K562 (cell line): ENCODE data around the gene CZIB. TPM values are rescaled to one million over a fixed set of nuclear protein-coding genes. Genes with fewer than 3 reads are reported as not detected.

ENCODE experiments used
- ATAC-seq: fragments of 200-7000 bp; cut with Tn5 transposase; 3 replicates; pipeline ENCODE4 v1.9.1; 2020; ENCODE audit warnings: moderate library complexity
- BruUV-seq: library from RNA; stranded (reverse); fragments of 400-500 nt; replicated peaks from 2 replicates; lab custom pipeline; 2021; lab: Mats Ljungman, UMichigan
- CTCF ChIA-PET: fragments of 300-600 bp; formaldehyde crosslinking; extraction: SDS; loops from one replicate; lab custom pipeline; 2021; ENCODE audit warnings: low intra/inter-chr PET ratio; lab: Yijun Ruan, JAX
- POLR2A ChIA-PET: fragments of 300-600, 350-650 bp; sonication (Branson Sonifier 250); formaldehyde crosslinking; extraction: SDS; loops from one replicate; lab custom pipeline; 2021; ENCODE audit warnings: antibody characterized with exemption, inconsistent platforms; lab: Yijun Ruan, JAX
- DNase-seq, 4 experiments: peaks; one replicate each; pipeline versions ENCODE4 v3.0.0 to v3.0.0-alpha.2; 2011 to 2018; ENCODE audit warnings: low spot score in 3 of 4, mixed read lengths in 3 of 4; ENCODE audit errors: extremely low read depth in 1 of 4
- FAIRE-seq: peaks from 2 replicates; lab custom pipeline; 2011; peaks lifted over from hg19 to GRCh38; lab: Jason Lieb, UNC
- H2AFZ ChIP-seq: 2 replicates; pipeline ENCODE4 v1.6.0; 2011; ENCODE audit warnings: low read depth, low read length, control low read depth, inconsistent platforms
- H3K27ac ChIP-seq: fragments of 200-600 bp; 3 replicates; pipeline ENCODE4 v1.8.0; 2011; ENCODE audit warnings: low read depth, mild to moderate bottlenecking, control low read depth, inconsistent platforms, low read length, moderate library complexity, mixed read lengths; ENCODE audit errors: extremely low read depth
- H3K27me3 ChIP-seq, 2 experiments: fragments of 300-600 bp in 1 of 2; 2 replicates in 1 of 2; 3 replicates in 1 of 2; pipeline versions ENCODE4 v1.6.0 to v1.8.0; 2011; ENCODE audit warnings: inconsistent platforms in 2 of 2, low read length in 2 of 2, mild to moderate bottlenecking in 1 of 2, mixed read lengths in 1 of 2, moderate library complexity in 1 of 2; ENCODE audit not compliant: control insufficient read depth in 2 of 2, insufficient read depth in 2 of 2
- H3K36me3 ChIP-seq: fragments of 300-600 bp; 3 replicates; pipeline ENCODE4 v1.8.0; 2011; ENCODE audit warnings: mild to moderate bottlenecking, low read length, inconsistent platforms; ENCODE audit not compliant: control insufficient read depth, insufficient read depth
- H3K4me1 ChIP-seq, 2 experiments: fragments of 200-600 bp in 1 of 2; replicated peaks in 1 of 2; 2 replicates in 1 of 2; 3 replicates in 1 of 2; pipeline versions ENCODE4 v1.5.1 to v1.8.0; 2011; ENCODE audit warnings: inconsistent platforms in 2 of 2, low read length in 2 of 2, mild to moderate bottlenecking in 1 of 2, mixed read lengths in 1 of 2, moderate library complexity in 1 of 2; ENCODE audit not compliant: control insufficient read depth in 2 of 2, insufficient read depth in 2 of 2
- H3K4me2 ChIP-seq: 2 replicates; pipeline ENCODE4 v1.6.1; 2011; ENCODE audit warnings: low read length, control low read depth, inconsistent platforms, mixed read lengths; ENCODE audit not compliant: insufficient read depth
- H3K4me3 ChIP-seq: fragments of 200-600 bp; sonication (generic), shearing (Covaris generic); 2 replicates; pipeline ENCODE4 v1.5.1; 2016; ENCODE audit warnings: control low read depth, inconsistent platforms
- H3K79me2 ChIP-seq: fragments of 200-600 bp; 3 replicates; pipeline ENCODE4 v1.8.0; 2011; ENCODE audit warnings: low read length, inconsistent platforms; ENCODE audit not compliant: control insufficient read depth, insufficient read depth
- H3K9ac ChIP-seq, 2 experiments: 2 replicates each; pipeline versions ENCODE4 v1.6.0 to v1.6.1; 2011; ENCODE audit warnings: low read depth in 2 of 2, low read length in 2 of 2, control low read depth in 1 of 2, inconsistent platforms in 1 of 2, mild to moderate bottlenecking in 1 of 2, mixed read lengths in 1 of 2; ENCODE audit not compliant: insufficient read depth in 1 of 2
- H3K9me1 ChIP-seq: one replicate; pipeline ENCODE4 v1.6.0; 2011; ENCODE audit warnings: inconsistent platforms, mild to moderate bottlenecking, low read length, moderate library complexity; ENCODE audit not compliant: control insufficient read depth, insufficient read depth
- H3K9me3 ChIP-seq: replicated peaks from 2 replicates; pipeline ENCODE4 v1.5.1; 2011; ENCODE audit warnings: low read depth, low read length, inconsistent platforms; ENCODE audit not compliant: control insufficient read depth, insufficient read depth
- H4K20me1 ChIP-seq: replicated peaks from 2 replicates; pipeline ENCODE4 v1.6.1; 2011; ENCODE audit warnings: low read length, inconsistent platforms, mixed read lengths; ENCODE audit not compliant: control insufficient read depth, insufficient read depth
- DDX20 ChIP-seq: fragments of 450-650 bp; IDR thresholded peaks from 2 replicates; pipeline ENCODE4 v1.6.1; 2016; ENCODE audit warnings: missing genetic modification characterization, low read depth, mild to moderate bottlenecking, missing compliant biosample characterization, moderate library complexity
- MEIS2 ChIP-seq: fragments of 450-650 bp; IDR thresholded peaks from 2 replicates; pipeline ENCODE4 v1.6.1; 2014; ENCODE audit warnings: mild to moderate bottlenecking; ENCODE audit not compliant: partially characterized antibody
- NCOA2 ChIP-seq, 2 experiments: fragments of 450-650 bp; IDR thresholded peaks; 2 replicates each; pipeline ENCODE4 v1.6.1; 2018; ENCODE audit warnings: mild to moderate bottlenecking in 2 of 2, moderate library complexity in 1 of 2; ENCODE audit not compliant: partially characterized antibody in 2 of 2
- SMARCB1 ChIP-seq: IDR thresholded peaks from 2 replicates; pipeline ENCODE4 v1.6.1; 2011; ENCODE audit warnings: improper control_type of control experiment, low read depth; ENCODE audit not compliant: insufficient read length
- SMC3 ChIP-seq: conservative IDR thresholded peaks from 2 replicates; pipeline ENCODE4 v1.6.1; 2011; ENCODE audit warnings: low read depth, low read length, improper control_type of control experiment; ENCODE audit not compliant: insufficient read depth
- STAT5A ChIP-seq: IDR thresholded peaks from 2 replicates; pipeline ENCODE4 v1.6.1; 2012; ENCODE audit warnings: low read length, inconsistent platforms, borderline replicate concordance
- TARDBP ChIP-seq: fragments of 450-650 bp; IDR thresholded peaks from 2 replicates; pipeline ENCODE4 v1.6.1; 2016
- ZNF184 ChIP-seq: sonication (generic); formaldehyde crosslinking; IDR thresholded peaks from 2 replicates; pipeline ENCODE4 v1.5.0; 2020; ENCODE audit warnings: missing genetic modification reagents
- WGBS: fragments of 100-300 bp; shearing (Covaris generic); methylation state at CpG from one replicate; pipeline ENCODE4 v1.1.6; 2016; ENCODE audit warnings: low coverage, mixed read lengths; ENCODE audit not compliant: insufficient coverage; ENCODE audit errors: missing lambda C conversion rate; 5-methylcytosine and 5-hydroxymethylcytosine counted together
- in situ Hi-C: fragments of 300-500 bp; cut with MboI; formaldehyde crosslinking; loops from 4 replicates; pipeline ENCODE4 v1.15.0; 2018; ENCODE audit warnings: inconsistent platforms, mixed read lengths
- intact Hi-C: fragments of 100-400 bp; cut with micrococcal nuclease; formaldehyde crosslinking; loops from 2 replicates; pipeline ENCODE4 v1.14.2; 2022
- polyA plus RNA-seq, 8 experiments: library from polyadenylated mRNA; depleted of rRNA in 4 of 8; stranded (reverse) in 5 of 8; unstranded in 3 of 8; fragments of >200 nt; fragmentation: Nextera tagmentation in 2 of 8; fragmentation: Illumina TruSeq in 1 of 8; extraction: Ambion mirVana in 2 of 8; extraction: Trizol in 1 of 8; gene quantifications; 2 replicates each; pipeline versions ENCODE4 v1.2.1 to v1.2.3, GENCODE V29; 2011 to 2014; ENCODE audit warnings: inconsistent platforms in 1 of 8, missing spikeins in 1 of 8
- total RNA-seq, 7 experiments: library from RNA; depleted of rRNA in 6 of 7; stranded (reverse); fragments of >200 nt in 6 of 7; fragmentation: Illumina TruSeq in 2 of 7; extraction: Trizol in 2 of 7; gene quantifications; 2 replicates each; pipeline versions ENCODE4 v1.2.1 to v1.2.3, GENCODE V29; 2011 to 2021; ENCODE audit warnings: low replicate concordance in 1 of 7
- TF ChIP-seq, protein P1 (sequence below): fragments of 150-350 bp; IDR thresholded peaks from 2 replicates; pipeline ENCODE4 v1.6.1; 2014; ENCODE audit warnings: low read depth, mild to moderate bottlenecking, low read length, borderline replicate concordance
- TF ChIP-seq, protein P2 (sequence below): sonication (generic); formaldehyde crosslinking; IDR thresholded peaks from 2 replicates; pipeline ENCODE4 v1.8.0; 2022; ENCODE audit warnings: mild to moderate bottlenecking, missing genetic modification reagents
- TF ChIP-seq, protein P3 (sequence below): fragments of 250-450 bp; sonication (Bioruptor Pico); IDR thresholded peaks from 2 replicates; pipeline ENCODE4 v1.8.0; 2022; ENCODE audit warnings: moderate library complexity, mild to moderate bottlenecking, inconsistent platforms
- TF ChIP-seq, protein P4 (sequence below): fragments of 450-650 bp; IDR thresholded peaks from 2 replicates; pipeline ENCODE4 v1.6.1; 2018; ENCODE audit not compliant: partially characterized antibody

The CZIB gene
- total and polyA plus RNA-seq, 9 of the 15 experiments (the other 6 are each of a cell fraction or from before 2014, with no cell fraction given) = 52.6 to 111 (median 80.0) TPM

DNA sequence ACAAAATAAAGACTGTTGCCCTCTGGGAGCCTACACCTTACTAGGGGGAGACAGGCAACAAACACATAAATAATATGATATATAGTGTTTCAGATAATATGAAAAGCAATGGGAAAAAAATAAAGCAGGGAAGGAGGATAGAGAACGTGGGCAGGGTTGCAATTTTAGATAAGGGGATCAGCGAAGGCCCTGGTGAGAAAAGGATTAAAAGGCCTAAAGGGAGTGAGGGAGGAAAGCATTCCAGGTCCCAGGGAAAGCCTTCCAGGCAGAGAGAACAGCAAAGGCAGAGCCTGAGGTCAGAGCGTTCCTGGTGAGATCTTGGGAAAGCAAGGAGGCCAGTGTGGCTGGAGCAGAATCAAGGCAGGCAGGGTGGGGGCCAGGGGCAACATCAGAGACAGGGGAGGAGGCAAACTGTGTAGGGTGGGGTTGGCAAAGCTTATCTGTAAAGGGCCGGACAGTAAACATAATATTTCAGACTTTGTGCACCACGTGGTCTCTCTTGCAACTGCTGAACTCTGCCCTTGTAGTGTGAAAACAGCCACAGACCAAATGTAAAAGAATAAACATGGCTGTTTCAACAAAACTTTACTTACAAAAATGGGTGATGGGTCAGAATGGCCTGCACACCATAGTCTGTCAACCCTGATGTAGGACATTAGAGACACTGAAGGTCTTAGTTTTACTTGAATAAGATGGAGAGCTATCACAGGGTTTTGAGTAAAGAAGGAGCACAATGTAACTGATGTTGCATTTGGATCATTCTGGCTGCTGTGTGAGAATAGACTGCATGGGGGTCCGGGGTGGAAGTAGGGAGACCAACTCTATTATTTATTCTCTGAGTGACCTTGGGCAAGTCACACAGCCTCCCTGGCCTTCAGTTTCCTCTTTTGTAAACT, 37.1 kb downstream of the CZIB start:
- ChIA-PET POLR2A (interaction anchor here (0.6 to 4.3 kb wide), 5 partner anchors 12 to 509 kb away, joined by 3 to 19 read pairs (median 4); partner anchors contain the start of gene ZYG11A), CTCF (interaction anchor here (1.7 kb wide), 1 partner anchor 278 kb away, joined by 8 read pairs; no protein-coding TSS in a partner anchor)
- Histone ChIP-seq H3K9ac (peak overlapping the region; percentile 42 to 84), H3K4me2 (peak overlapping the region; percentile 61), H3K9me3 (no peaks in the 10 kb centered on the region), H3K4me3 (no peak overlapping the region), H3K79me2 (no peaks in the 10 kb centered on the region), H3K27me3 (peaks cover 14 to 31% of the 10 kb centered on the region in 2 experiments; a peak in 4 of 5 replicates), H4K20me1 (no peaks in the 10 kb centered on the region), H3K27ac (peak overlapping the region; percentile 59), H3K4me1 (peaks cover 16 to 40% of the 10 kb centered on the region in 2 experiments), H3K9me1 (no peaks in the 10 kb centered on the region), H2AFZ (peak overlapping the region; percentile 93), H3K36me3 (no peaks in the 10 kb centered on the region)
- WGBS = 3% methylated on average over 6 of the region's 6 CpGs
- intact Hi-C loops (loop anchor here (2.0 kb wide), 2 partner anchors 57 to 271 kb away; no protein-coding TSS in a partner anchor), in situ Hi-C loops (loop anchor here (10.0 to 25.0 kb wide), 2 partner anchors 271 to 479 kb away; partner anchors contain the start of gene ECHDC2)
- ATAC-seq (peak; percentile 85), FAIRE-seq (peak; percentile 71), DNase-seq (peak; percentile 77 to 86 (median 82))
- BruUV-seq = no TSS peak
- TF ChIP-seq, protein P1, sequence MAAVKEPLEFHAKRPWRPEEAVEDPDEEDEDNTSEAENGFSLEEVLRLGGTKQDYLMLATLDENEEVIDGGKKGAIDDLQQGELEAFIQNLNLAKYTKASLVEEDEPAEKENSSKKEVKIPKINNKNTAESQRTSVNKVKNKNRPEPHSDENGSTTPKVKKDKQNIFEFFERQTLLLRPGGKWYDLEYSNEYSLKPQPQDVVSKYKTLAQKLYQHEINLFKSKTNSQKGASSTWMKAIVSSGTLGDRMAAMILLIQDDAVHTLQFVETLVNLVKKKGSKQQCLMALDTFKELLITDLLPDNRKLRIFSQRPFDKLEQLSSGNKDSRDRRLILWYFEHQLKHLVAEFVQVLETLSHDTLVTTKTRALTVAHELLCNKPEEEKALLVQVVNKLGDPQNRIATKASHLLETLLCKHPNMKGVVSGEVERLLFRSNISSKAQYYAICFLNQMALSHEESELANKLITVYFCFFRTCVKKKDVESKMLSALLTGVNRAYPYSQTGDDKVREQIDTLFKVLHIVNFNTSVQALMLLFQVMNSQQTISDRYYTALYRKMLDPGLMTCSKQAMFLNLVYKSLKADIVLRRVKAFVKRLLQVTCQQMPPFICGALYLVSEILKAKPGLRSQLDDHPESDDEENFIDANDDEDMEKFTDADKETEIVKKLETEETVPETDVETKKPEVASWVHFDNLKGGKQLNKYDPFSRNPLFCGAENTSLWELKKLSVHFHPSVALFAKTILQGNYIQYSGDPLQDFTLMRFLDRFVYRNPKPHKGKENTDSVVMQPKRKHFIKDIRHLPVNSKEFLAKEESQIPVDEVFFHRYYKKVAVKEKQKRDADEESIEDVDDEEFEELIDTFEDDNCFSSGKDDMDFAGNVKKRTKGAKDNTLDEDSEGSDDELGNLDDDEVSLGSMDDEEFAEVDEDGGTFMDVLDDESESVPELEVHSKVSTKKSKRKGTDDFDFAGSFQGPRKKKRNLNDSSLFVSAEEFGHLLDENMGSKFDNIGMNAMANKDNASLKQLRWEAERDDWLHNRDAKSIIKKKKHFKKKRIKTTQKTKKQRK = no peak
- TF ChIP-seq, protein P2, sequence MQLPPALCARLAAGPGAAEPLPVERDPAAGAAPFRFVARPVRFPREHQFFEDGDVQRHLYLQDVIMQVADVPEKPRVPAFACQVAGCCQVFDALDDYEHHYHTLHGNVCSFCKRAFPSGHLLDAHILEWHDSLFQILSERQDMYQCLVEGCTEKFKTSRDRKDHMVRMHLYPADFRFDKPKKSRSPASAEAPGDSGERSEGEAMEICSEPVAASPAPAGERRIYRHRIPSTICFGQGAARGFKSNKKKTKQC = no peak
- peak; percentile 61 for TF ChIP-seq MEIS2
- TF ChIP-seq, protein P3, sequence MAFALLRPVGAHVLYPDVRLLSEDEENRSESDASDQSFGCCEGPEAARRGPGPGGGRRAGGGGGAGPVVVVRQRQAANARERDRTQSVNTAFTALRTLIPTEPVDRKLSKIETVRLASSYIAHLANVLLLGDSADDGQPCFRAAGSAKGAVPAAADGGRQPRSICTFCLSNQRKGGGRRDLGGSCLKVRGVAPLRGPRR (CRISPR knock-in tag) = no peak
- TF ChIP-seq TARDBP = no peak
- no peak for TF ChIP-seq STAT5A
- TF ChIP-seq, protein P4, sequence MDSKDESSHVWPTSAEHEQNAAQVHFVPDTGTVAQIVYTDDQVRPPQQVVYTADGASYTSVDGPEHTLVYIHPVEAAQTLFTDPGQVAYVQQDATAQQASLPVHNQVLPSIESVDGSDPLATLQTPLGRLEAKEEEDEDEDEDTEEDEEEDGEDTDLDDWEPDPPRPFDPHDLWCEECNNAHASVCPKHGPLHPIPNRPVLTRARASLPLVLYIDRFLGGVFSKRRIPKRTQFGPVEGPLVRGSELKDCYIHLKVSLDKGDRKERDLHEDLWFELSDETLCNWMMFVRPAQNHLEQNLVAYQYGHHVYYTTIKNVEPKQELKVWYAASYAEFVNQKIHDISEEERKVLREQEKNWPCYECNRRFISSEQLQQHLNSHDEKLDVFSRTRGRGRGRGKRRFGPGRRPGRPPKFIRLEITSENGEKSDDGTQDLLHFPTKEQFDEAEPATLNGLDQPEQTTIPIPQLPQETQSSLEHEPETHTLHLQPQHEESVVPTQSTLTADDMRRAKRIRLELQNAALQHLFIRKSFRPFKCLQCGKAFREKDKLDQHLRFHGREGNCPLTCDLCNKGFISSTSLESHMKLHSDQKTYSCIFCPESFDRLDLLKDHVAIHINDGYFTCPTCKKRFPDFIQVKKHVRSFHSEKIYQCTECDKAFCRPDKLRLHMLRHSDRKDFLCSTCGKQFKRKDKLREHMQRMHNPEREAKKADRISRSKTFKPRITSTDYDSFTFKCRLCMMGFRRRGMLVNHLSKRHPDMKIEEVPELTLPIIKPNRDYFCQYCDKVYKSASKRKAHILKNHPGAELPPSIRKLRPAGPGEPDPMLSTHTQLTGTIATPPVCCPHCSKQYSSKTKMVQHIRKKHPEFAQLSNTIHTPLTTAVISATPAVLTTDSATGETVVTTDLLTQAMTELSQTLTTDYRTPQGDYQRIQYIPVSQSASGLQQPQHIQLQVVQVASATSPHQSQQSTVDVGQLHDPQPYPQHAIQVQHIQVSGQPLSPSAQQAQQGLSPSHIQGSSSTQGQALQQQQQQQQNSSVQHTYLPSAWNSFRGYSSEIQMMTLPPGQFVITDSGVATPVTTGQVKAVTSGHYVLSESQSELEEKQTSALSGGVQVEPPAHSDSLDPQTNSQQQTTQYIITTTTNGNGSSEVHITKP = peak; percentile 18
- no peak for TF ChIP-seq SMARCB1
- no peak for TF ChIP-seq ZNF184 (CRISPR knock-in tag)
- no peak for TF ChIP-seq DDX20 (tag)
- TF ChIP-seq NCOA2 (IDR thresholded peaks at IDR 0.05; ENCODE audit: partially characterized antibody in 2 of 2) = no peak
- no peak for TF ChIP-seq SMC3
